GM18909 (cell line): Measurements from ENCODE around the gene BRINP2.

Experiments
- ATAC-seq: cut with Tn5 transposase; IDR thresholded peaks from one replicate; pipeline ENCODE4 v1.9.1; 2021; ENCODE audit warnings: mild to moderate bottlenecking; ENCODE audit not compliant: unreplicated experiment, poor library complexity

The BRINP2 gene

GRCh38 chr1:177164380-177165068 is 6.2 kb upstream of the BRINP2 start, which contains the start of gene ASTN1:
TSS of gene ASTN1 (minus strand) at chr1:177164712. CDS start at chr1:177164676, 36 bp downstream.
- no peak for ATAC-seq

DNA sequence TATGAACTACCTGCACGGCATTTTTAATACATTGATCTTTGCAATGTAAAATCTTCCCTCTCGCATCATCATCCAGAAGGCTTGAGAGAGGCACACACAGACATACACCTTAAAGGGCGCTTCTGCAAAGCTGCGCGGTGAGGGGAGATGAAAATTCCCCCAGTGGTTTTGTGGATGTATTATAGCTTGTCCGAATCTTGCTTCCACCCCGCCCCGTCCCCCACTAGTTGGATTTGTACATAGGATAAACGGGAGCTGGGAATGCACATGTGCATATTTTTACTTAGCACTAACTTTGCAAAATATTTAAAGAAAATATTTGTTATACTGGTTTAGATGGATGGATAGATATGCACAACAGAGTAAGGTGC is 5.7 kb upstream of the BRINP2 start:
- no peak for ATAC-seq

DNA sequence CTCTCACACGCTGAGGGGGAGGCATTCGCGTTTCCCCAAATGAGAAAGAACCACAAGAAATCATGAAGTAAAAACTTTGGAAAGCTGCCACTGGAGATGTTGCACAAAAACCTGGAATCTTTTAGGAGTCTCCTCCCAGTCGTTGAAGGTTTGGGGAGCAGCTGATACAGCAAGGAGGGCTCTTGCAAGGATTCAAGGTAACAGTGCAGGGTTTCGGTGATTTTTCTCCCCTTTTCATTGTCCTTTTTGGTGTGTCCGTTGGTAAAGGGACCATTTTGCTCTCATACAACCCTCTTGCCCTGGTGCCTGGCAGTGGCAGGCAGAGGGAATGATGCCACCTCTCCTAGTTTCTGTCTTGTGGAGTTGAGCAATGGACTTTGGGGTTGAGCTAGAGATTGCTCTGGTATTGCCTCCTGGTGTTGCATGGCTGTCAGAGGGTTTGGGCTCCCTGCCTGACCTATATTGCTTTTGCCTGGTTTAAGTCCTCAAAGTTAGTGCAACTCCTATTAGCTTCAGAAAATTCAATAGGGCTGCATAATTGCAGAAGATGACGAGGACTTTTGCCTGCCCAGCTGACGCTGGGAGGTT is 872 bp downstream of the BRINP2 start:
- ATAC-seq = no peak

- ATAC-seq = no peak
These were observed 1.5 kb downstream of the BRINP2 start for GRCh38 chr1:177172272-177172671.

DNA sequence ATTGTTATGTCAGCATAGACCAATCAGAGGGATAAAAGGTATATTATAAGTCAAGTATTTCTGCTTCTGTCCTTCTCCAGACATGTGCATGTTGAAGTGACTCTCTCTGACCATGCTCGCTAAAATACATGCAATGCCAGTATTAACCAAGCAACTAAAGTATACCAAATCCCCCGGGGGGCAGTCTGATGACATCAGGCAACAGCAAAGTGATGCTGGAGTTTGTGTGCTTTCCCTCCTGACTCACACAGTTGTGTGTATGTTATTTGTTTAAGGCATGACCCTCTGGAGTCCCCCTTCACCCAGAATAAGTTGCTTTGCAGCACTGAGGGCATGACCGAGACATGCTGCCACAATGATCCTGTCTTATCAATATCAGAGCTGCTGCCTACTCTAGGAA is 2.1 kb downstream of the BRINP2 start:
- ATAC-seq = no peak

DNA sequence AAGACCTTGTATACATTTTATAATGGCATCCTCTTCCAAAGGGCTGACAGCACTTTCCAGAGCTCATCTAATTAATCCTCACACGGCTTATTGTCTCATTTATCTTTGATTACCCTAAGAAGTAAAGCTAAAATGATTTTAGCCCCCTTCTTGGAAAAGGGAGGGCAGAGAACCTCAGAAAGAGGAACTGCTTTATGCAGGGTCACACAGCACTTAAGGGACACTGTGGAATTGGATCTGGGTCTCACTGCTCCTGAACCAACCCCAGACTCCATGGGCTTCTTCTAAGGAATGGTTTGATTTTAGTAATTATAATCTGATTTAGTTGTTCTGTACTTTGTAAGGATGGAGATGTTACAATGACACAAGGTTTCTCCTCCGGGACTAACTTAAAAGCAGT is 3.2 kb downstream of the BRINP2 start:
- no peak for ATAC-seq

DNA sequence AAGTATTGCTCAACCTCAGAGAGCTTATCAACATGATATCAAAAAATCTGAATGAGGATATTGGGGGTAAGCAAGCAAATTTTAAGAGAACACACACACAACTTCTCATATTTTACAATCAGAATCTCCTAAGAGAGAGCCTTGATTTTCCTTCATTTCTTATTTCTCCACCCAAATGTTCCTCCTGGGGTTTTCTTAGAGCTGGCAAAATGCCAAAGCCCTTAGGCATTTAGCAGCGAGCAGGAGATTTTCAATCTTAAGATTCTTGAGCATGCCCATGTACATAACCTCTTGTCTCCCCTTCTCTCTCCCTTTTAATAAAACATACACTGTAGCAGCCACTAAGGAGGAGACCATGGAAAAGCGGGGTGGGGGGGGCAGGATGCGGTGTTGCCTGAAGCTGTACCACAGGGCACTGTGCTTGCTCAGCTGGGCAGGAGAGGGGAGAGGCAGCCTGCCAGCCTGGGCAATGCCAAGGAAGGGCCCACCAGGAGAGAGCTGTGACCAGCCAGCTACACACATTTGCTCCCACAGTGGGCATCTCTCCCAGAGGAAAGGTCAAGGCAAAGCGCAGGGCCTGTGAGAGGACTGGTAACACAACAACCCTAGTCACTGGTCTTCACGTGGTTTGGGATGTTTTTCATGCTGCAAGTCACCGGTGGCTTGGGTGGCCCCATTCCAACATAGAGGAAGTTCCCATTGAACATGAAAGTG is 4.3 kb downstream of the BRINP2 start:
- ATAC-seq = no peak

GRCh38 chr1:177181280-177181630 is 10.5 kb downstream of the BRINP2 start:
- ATAC-seq = peak; percentile 13

- peak; percentile 96 for ATAC-seq
These were observed 11.0 kb downstream of the BRINP2 start for GRCh38 chr1:177181631-177182291.

- ATAC-seq = no peak
These were observed 13.1 kb downstream of the BRINP2 start for GRCh38 chr1:177183836-177184235.

GRCh38 chr1:177185209-177185608 is 14.5 kb downstream of the BRINP2 start:
- no peak for ATAC-seq

- ATAC-seq = no peak
These were observed 15.9 kb downstream of the BRINP2 start for GRCh38 chr1:177186639-177187038.

DNA sequence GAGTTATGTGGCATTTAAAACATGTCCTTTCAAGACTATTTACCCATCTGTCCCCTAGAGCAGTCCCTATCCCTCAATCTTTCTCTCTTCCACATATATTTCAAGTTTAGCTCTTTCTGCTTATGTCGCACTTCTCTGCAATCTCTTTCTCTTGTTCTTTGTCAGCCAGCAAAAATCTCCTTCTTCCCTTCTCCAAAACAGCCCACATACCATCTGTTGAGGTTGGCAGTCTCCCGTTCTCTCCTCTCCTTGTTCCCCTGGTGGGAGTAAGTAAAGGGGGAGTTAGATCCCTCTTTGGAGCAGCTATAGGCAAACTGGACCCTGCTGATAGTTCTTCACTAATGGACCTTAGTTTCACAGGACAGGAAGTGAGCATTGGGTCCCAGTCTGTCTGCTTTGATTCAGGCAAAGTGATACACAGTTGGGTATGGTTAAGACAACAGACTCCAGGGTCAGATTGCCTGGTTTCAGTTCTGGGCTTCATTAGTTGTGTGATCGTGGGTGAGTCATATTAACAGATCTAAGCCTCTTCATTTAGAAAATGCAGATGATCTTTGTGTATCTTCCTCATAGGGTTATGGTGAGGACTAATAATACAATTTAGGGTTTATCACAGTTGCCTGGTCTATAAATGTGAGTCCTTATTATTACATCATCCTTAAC is 19.7 kb downstream of the BRINP2 start:
- no peak for ATAC-seq

GRCh38 chr1:177198243-177198642 is 27.5 kb downstream of the BRINP2 start:
- ATAC-seq = no peak

DNA sequence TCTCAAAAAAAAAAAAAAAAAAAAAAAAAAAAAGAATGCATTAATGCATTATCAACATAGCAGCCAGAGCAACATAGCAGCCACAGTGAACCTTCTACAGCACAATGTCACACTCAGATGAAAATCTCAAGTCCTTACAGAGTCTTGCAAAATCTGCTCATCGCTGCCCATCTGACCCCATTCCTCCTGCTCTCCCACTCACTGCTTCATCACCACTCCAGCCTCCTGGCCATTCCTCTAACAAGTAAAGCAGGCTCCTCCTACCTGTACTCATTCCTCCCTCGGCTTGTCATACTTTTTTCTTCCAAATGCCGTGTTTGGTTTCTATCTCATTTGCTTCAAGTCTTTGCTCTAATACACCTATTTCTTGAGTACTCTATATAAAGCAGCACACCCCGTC is 29.5 kb downstream of the BRINP2 start:
- no peak for ATAC-seq

GRCh38 chr1:177206831-177207355 is 36.1 kb downstream of the BRINP2 start:
- ATAC-seq = no peak

DNA sequence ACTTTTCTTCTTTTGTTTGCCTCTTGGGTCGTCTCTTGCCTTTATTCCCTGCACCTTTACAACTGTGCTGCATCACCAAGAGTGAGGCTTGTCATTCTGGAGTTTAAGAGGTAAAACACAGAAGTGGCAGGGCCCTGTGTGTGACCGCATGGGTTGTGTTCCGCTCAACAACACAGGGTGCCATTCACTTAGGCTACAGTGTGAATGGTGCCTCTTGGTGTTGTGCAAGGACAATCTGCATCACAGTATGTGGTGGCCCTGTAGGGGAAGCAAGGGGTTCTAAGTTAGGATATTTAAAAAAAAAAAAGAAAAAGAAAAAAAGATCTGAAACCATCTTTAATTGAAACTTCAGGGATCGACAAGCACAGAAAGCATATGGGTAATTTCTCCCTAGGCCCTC is 38.2 kb downstream of the BRINP2 start:
- no peak for ATAC-seq

- no peak for ATAC-seq
These were observed 38.6 kb downstream of the BRINP2 start for GRCh38 chr1:177209357-177209756.

GRCh38 chr1:177210071-177210470 is 39.3 kb downstream of the BRINP2 start:
- ATAC-seq = no peak

GRCh38 chr1:177211231-177211630 is 40.5 kb downstream of the BRINP2 start:
- ATAC-seq = no peak
